ENCODE measurements around the gene HIGD1A. TPM values are rescaled to one million over a fixed set of nuclear protein-coding genes. Genes with fewer than 3 reads are reported as not detected.

Gene HIGD1A
- total and polyA plus RNA-seq, 2 experiments from 2014 or later = 121 to 445 TPM

- Histone ChIP-seq H3K36me3 (no peaks in the 10 kb centered on the region), H3K27me3 (no peaks in the 10 kb centered on the region), H3K9me3 (ENCODE audit: low read depth) (no peaks in the 10 kb centered on the region), H3K4me3 (no peak overlapping the region), H3K4me1 (ENCODE audit: low read depth) (peaks cover 20% of the 10 kb centered on the region), H3K27ac (no peak overlapping the region)
- DNase-seq (ENCODE audit: low read depth in 1 of 2, low spot score in 1 of 2) = no peak
- no peak for TF ChIP-seq CTCF (IDR thresholded peaks at IDR 0.05; ENCODE audit: low read depth, low read length)
Measured at GRCh38 chr3:42743204-42743995, 60.9 kb downstream of the HIGD1A start.

GRCh38 chr3:42742688-42743087 lies 61.6 kb downstream of the HIGD1A start:
- no peak for TF ChIP-seq CTCF (IDR thresholded peaks at IDR 0.05; ENCODE audit: low read depth, low read length)
- Histone ChIP-seq H3K9me3 (ENCODE audit: low read depth) (no peaks in the 10 kb centered on the region), H3K27me3 (no peaks in the 10 kb centered on the region), H3K4me1 (ENCODE audit: low read depth) (peaks cover 20% of the 10 kb centered on the region), H3K27ac (no peak overlapping the region), H3K4me3 (no peak overlapping the region), H3K36me3 (no peaks in the 10 kb centered on the region)
- no peak for DNase-seq (ENCODE audit: low read depth in 1 of 2, low spot score in 1 of 2)

GRCh38 chr3:42742259-42742658 lies 62.0 kb downstream of the HIGD1A start:
- TF ChIP-seq CTCF (IDR thresholded peaks at IDR 0.05; ENCODE audit: low read depth, low read length) = no peak
- Histone ChIP-seq H3K36me3 (no peaks in the 10 kb centered on the region), H3K27me3 (no peaks in the 10 kb centered on the region), H3K9me3 (ENCODE audit: low read depth) (no peaks in the 10 kb centered on the region), H3K4me3 (no peak overlapping the region), H3K4me1 (ENCODE audit: low read depth) (peaks cover 20% of the 10 kb centered on the region), H3K27ac (no peak overlapping the region)
- DNase-seq (ENCODE audit: low read depth in 1 of 2, low spot score in 1 of 2) = no peak

GRCh38 chr3:42741796-42742195 lies 62.5 kb downstream of the HIGD1A start:
- no peak overlapping the region for H3K4me3 ChIP-seq
- no peaks in the 10 kb centered on the region for H3K36me3 ChIP-seq
- H3K4me1 ChIP-seq (ENCODE audit: low read depth) = peaks cover 18% of the 10 kb centered on the region
- no peak for DNase-seq (ENCODE audit: low read depth in 1 of 2, low spot score in 1 of 2)
- H3K9me3 ChIP-seq (ENCODE audit: low read depth) = no peaks in the 10 kb centered on the region
- no peaks in the 10 kb centered on the region for H3K27me3 ChIP-seq
- no peak for TF ChIP-seq CTCF (IDR thresholded peaks at IDR 0.05; ENCODE audit: low read depth, low read length)
- H3K27ac ChIP-seq = no peak overlapping the region

GRCh38 chr3:42739401-42740158 lies 64.7 kb downstream of the HIGD1A start:
- no peak overlapping the region for H3K4me3 ChIP-seq
- no peaks in the 10 kb centered on the region for H3K36me3 ChIP-seq
- H3K9me3 ChIP-seq (ENCODE audit: low read depth) = no peaks in the 10 kb centered on the region
- no peak for TF ChIP-seq CTCF (IDR thresholded peaks at IDR 0.05; ENCODE audit: low read depth, low read length)
- no peaks in the 10 kb centered on the region for H3K27me3 ChIP-seq
- peak overlapping the region; percentile 73 for H3K27ac ChIP-seq
- peak in 1 of 2 donors; percentile 82 for DNase-seq (ENCODE audit: low read depth in 1 of 2, low spot score in 1 of 2)
- H3K4me1 ChIP-seq (ENCODE audit: low read depth) = peaks cover 10% of the 10 kb centered on the region
